HCEC 1CT (cell line): Measurements from ENCODE around the gene CAPN5.

ENCODE experiments used
- DNase-seq: peaks from one replicate; pipeline ENCODE4 v3.0.0-alpha.2; 2017

The CAPN5 gene

GRCh38 chr11:77138106-77138649, 71.4 kb downstream of the CAPN5 start:
- no peak for DNase-seq

DNA sequence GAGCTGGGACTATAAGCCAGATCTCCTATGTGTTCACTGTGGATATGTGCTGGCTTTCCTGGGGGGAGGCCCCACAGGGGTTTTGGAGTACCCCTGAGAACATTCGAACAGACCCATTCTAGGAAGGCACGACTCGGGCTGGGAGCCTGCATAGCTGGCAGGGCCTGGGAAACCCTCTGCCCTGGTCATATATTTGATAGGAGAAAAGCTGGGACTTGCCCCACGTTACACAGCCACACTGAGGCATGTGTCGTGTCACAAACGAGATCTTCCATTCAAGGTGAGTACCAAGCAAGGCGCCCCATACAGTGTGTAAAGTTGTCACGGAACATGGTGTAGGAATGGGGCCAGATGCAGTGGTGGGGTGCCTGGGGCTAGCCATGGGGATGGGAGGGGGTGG, 72.4 kb downstream of the CAPN5 start:
- DNase-seq, result no peak

DNA sequence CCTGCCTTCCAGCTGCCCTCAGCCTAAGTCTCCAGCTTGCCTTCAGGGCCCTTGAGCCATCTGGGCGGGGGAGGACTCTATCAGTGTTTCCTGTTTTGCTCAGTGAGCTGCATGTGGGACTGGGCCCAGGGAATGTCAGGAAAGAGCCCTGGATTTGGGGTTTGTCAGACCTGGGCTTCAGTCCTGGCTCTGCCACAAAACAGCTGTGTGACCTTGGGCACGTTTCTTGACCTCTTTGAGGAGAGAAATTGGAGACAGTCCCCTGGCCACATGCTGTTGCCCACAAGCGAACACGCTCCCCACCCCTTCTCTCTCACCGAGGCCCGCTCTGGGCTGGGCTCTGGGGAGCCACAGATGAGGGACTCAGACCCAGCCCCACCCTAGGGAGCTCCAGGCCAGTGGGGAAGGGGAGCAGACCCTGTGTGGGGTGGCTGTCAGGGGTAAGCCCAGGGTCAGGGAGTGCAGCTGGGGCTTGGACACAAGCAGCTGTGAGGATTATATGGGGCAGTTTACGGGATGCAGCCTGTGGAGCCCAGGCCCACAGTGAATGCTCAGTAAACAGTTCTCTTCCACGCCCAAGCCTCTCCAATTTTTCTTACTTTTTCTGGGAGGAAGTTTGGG, 73.6 kb downstream of the CAPN5 start:
- DNase-seq, result peak; percentile 38

DNA sequence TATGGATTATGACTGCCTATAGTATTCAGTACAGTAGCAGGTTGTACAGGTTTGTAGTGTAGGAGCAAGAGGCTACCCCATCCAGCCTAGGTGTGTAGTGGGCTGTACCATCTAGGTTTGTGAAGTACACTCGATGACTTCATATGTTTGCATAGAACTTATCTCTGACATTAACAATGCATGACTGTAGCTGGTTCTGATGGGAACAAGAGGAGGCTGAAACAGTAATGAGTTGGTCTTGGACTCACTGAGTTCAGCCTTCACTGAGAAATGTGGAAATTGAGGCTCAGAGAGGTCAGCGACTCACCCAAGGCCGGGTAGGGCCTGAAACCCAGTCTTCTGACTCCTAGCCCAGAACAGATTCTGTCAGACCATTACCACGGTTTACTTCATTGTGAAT, 74.3 kb downstream of the CAPN5 start:
- peak; percentile 47 for DNase-seq

DNA sequence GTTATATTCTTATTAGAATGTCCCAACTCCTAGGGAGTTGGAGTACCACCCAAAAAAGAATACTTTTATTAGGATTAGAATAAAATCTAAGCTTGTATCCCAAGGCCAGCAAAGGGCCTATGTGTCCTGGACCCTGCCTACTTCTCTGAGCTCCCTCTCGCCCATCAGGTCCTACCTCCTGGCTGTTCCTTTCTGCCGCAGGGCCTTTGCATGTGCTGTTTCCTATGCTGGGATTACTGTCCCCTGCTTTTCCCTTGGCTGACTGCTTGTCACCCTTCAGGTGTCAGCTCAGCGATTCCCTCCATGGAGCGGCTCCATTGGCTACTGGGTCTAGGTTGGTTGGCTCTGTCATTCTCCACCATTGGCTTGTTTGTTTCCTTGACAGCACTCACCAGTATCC, 74.7 kb downstream of the CAPN5 start:
- DNase-seq, result no peak

- DNase-seq, result no peak
These were observed 75.6 kb downstream of the CAPN5 start for GRCh38 chr11:77142091-77142975.

GRCh38 chr11:77143405-77144020, 76.7 kb downstream of the CAPN5 start:
- no peak for DNase-seq

DNA sequence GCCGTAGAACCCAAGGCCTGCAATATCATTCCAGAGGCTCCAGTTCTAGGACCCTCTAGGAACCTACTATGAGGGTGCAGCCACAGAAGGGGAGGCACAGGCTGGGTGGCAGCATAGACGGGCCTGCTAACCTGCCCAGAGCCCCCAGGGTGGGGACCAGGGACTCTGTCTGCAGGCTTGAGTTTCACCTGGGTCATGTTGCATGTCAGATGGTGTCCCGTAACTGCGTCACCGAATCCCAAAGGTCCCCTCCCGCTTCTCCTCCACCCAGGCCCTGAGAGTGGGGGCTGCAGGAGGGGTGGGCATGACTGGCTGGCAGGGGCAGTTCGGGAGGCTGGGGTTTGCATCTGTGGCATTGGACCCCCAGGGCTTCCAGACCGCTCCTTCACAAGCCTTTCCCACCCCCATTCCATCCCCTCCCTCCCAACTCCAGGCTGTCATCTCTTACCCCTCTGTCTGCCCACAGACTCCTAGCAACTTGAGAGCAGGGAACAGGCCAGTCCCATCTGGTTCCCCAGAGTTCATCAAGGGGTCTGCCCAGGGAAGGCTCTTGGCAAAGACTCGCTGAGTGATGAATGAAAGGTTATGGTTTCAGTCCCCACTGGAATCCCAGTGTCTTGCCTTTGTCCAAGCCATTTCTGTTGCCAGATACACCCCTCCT, 77.6 kb downstream of the CAPN5 start:
- DNase-seq, result no peak

DNA sequence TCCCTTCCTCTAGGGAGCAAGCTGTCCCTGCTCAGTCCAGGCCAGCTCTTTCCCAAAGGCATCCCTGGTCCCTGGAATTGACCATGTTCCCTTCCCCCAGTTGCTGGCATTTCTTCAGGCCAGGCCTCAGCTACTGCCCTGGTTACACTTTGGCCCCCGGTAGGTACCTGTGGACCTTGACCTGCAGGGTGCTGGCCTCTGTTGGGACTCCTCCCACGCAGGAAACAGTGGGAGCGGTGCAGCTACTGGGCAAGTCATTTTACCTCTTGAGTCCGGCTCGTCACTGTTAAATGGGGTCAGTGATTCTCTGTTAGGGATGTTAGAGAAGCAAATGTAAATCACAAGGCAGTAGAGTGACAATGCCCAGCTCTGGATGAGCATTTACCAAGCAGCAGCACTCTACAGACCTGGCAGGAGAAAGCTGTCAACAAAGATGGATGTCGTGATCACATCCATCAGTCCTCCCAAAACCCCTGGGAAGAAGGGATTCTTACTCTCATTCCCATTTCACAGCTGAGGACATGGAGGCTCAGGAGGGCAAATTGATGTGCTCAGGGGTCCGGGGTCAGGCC, 78.2 kb downstream of the CAPN5 start:
- no peak for DNase-seq

- DNase-seq, result no peak
These were observed 79.7 kb downstream of the CAPN5 start for GRCh38 chr11:77146261-77147035.

GRCh38 chr11:77147036-77147315, 80.2 kb downstream of the CAPN5 start:
- no peak for DNase-seq

DNA sequence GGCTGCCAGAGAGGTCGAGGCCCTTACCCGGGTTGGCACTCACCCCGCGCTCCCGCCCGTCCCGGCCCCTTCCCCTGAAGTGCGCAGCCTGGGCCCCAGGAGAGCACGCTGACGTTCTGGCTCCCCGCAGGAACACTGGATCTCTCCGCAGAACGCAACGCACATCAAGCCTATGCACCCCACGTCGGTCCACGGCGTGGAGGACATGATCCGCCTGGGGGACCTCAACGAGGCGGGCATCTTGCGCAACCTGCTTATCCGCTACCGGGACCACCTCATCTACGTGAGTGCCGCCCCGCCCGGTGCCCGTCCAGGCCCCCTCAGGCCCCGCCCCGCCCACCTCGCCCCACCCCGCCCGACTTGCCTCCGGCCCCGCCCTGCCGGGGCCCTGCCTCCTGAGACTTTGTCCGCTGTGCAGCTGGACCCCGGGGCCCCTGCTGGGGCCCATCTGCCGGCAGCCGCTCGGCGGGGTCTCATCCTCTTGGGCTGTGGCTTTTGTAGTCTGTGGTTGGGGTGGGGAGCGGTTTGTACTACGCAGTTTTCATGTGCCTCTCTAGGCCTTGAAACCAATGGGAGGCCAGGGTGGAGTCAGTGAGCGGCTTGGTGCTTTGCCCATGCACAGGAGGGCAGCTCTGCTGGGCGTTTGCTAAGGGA, 81.0 kb downstream of the CAPN5 start:
- no peak for DNase-seq

- DNase-seq, result no peak
These were observed 82.4 kb downstream of the CAPN5 start for GRCh38 chr11:77148963-77149715.

GRCh38 chr11:77149716-77150392, 83.1 kb downstream of the CAPN5 start:
- no peak for DNase-seq

DNA sequence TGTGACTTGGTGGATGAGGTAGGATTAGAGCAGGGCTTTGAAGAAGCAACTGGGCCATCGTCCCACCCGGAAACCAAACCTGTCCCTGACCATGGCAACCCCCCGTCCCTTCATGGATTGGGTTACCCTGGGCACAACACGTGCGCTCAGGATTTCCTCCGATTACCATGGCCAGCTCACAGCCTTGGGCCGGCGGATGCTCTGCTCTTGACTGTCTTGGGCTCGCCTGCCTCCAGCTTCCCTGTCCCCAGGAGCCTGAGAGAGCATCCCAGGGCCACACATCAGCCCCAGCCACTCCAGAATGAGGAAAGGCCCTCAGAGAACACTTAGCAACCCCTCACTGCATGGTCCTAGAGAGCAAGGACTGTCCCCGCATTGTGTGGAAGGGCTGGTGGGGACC, 84.1 kb downstream of the CAPN5 start:
- DNase-seq, result no peak

DNA sequence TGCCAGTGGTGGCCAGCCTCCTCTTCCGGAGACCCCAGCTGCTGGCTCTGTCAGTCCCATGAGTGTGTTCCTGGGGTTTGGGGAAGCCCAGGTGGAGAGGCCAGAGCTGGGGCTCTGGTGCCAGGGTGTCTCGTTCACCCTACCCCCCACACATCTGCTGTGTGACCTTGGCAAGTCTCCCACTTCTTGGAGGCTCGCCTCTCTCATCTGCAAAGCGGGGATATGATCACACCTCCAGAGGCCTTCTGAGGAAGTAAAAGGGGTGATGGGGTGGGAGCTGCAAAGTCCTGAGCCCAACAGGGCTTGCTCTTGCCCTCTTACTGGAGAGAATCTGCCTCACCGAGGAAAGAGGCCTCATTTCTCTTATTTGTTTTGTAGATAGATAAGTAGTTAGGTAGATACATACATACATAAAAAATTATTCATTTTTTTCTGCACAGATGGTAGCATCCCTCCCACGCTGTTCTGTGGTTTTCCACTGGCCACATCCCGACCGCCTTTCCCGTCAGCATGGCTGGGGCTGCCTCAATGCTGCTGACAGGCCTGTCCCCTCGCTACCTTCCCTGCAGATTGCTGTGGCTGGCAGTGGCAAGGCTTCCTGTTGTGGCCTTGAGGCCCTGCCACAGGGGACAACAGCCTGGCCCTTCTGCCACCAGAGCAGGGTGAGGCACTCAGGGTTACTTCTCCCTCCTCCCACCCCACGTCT, 85.2 kb downstream of the CAPN5 start:
- DNase-seq, result peak; percentile 11

DNA sequence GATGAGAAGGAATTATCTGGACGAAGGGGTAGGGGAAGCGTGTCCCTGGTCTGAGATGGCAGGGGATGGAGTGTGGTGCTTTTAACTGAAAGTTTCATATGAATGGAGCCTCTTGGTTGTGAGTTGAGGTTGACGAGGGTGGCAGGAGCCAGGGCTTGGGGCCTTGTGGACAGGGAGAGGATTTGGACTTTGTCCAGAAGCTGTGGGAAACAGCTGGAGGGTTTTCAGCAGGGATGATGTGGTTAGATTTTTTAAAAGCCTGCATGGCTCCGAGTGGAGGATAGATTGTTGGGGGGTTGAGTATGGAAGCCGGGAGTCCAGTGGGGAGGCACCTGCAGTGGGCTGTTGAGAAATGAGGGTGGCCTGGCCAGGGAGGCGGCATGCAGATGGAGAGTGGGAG, 86.1 kb downstream of the CAPN5 start:
- no peak for DNase-seq

- no peak for DNase-seq
These were observed 86.8 kb downstream of the CAPN5 start for GRCh38 chr11:77153276-77154185.
